LNCaP clone FGC (cell line): Measurements from ENCODE around the gene PRX.
A peak's percentile ranks its signal among the peaks of the same experiment; 100 is the strongest.
"Not testable (repeated sequence)": the region's sequence is repeated elsewhere in the genome, so short reads cannot be mapped to it uniquely, and the experiment has no call there.

Source experiments
- DNase-seq: peaks from one replicate; pipeline ENCODE4 v3.0.0-alpha.2; 2011; ENCODE audit warnings: low read depth
- H3K4me3 ChIP-seq: 2 replicates; pipeline ENCODE4 v1.5.1; 2011; ENCODE audit warnings: mild to moderate bottlenecking, low read depth, low read length, control low read depth
- CTCF ChIP-seq: IDR thresholded peaks from 2 replicates; pipeline ENCODE4 v1.5.1; 2012; ENCODE audit warnings: mild to moderate bottlenecking; ENCODE audit not compliant: control insufficient read depth, insufficient read depth; ENCODE audit errors: extremely low read depth

PRX gene

GRCh38 chr19:40411958-40412499, 1.1 kb downstream of the PRX start:
- no peak for DNase-seq
- H3K4me3 ChIP-seq, result no peak overlapping the region
- TF ChIP-seq CTCF, result no peak

- no peak overlapping the region for H3K4me3 ChIP-seq
- DNase-seq, result no peak
- no peak for TF ChIP-seq CTCF
Measured at GRCh38 chr19:40411125-40411842, 1.9 kb downstream of the PRX start.

DNA sequence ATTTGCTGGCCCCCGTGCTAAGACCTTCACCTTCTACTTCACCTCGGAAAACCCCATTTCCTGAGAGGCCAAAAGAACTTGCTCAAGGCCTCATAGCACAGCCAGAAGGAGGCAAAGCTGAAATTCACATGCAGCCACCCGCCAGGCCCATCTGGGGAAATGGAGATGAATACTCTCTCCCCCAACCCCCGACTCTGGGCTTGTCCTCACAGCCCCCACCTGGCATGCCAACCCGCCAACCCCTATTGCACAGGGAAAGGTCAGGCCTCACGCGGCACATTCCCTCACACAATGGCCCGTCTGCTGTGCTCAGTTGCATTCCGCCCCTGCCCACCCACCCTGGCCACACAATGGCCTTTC, 3.2 kb downstream of the PRX start:
- no peak for TF ChIP-seq CTCF
- no peak for DNase-seq
- H3K4me3 ChIP-seq, result no peak overlapping the region

DNA sequence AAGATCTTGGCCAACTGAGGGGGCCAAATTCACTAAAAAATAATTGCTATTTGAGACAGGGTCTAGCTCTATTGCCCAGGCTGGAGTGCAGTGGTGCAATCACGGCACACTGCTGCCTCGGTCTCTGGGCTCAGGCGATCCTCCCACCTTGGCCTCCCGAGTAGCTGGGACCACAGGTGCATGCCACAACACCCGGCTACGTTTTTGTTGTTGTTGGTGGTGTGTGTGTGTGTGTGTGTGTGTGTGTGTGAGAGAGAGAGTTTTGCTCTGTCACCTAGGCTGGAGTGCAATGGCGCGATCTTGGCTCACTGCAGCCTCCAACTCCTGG, 4.6 kb downstream of the PRX start:
- DNase-seq, H3K4me3 ChIP-seq: not testable (repeated sequence)

DNA sequence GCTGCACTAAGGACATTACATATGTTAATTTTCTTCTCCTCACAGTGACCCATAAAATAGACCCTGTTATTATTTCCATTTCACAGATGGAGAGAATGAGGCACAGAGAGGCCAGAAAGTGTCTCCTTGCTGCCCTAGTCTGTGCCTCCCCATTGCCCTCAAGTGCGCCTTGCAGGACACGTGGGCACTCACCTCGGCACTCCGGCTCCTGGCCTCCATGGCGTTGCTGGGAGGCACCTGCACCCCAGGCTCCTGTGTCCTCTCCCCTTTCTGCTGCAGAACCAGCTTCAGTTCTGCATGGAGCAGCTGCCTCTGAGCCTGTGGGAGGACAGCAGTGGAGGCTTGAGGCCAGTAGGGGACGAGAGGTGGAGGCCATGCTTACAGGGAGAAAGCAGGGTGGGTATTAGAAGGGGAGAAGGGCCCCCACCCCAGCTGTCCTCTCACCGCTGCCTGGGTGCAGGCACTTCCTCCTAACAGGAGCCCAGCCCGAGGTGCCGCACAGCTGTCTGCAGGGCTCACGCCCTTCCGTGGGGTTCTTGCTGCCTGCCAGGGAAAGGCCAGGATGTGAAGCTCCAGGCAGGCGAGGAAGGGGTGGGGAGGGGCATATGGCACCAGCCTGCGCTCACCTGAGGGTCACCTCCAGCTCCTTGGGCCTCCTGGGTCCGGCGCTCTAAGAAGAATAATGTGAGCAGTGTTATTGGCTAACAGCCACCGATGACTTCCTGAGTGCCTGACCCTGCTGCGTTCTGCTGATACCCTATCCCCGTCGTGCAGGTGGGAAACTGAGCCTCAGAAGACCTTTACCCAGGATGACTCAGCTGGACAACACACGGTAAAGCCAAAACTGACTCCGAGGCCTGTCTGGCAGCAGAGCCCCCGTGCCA, 5.2 kb downstream of the PRX start:
- no peak for TF ChIP-seq CTCF

GRCh38 chr19:40403262-40403984, 9.8 kb downstream of the PRX start:
- H3K4me3 ChIP-seq, result peak overlapping the region; percentile 28; the same call in 1 of the 2 replicates
- TF ChIP-seq CTCF, result no peak
- peak; percentile 39 for DNase-seq

More for the DNA sequence above, 5.2 kb downstream of the PRX start:
- no peak overlapping the region for H3K4me3 ChIP-seq
- no peak for DNase-seq

DNA sequence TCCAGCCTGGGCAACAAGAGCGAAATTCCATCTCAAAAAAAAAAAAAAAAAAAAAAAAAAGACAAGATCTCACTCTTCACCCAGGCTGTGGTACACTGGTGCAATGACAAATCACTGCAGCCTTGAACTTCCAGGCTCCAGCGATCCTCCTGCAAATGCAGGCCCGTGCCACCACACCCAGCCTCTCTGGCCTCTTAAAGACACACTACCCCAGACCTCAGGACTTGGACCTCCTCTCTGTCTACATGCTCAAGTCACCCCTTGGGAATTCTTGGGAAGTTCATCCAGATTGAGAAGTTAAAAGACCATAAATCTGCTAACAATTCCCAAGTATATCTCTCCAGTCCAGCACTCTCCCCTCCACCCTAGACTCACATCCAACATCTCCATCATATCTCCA, 12.6 kb downstream of the PRX start:
- DNase-seq, result no peak
- no peak overlapping the region for H3K4me3 ChIP-seq

More for the DNA sequence above, 12.6 kb downstream of the PRX start:
- no peak for TF ChIP-seq CTCF
